NOMO-1 (cell line): ENCODE results near the gene ZNF599.

ENCODE experiments used
- DNase-seq, 2 experiments: peaks; one replicate each; lab custom pipeline; 2025; ENCODE audit not compliant: unreplicated experiment in 2 of 2; lab: John Stamatoyannopoulos, UW

ZNF599 gene

GRCh38 chr19:34744896-34745690, 27.9 kb downstream of the ZNF599 start:
- DNase-seq, result no peak

- DNase-seq, result peak in 1 of 2 experiments; percentile 76
Measured at GRCh38 chr19:34734537-34735103, 38.4 kb downstream of the ZNF599 start.

DNA sequence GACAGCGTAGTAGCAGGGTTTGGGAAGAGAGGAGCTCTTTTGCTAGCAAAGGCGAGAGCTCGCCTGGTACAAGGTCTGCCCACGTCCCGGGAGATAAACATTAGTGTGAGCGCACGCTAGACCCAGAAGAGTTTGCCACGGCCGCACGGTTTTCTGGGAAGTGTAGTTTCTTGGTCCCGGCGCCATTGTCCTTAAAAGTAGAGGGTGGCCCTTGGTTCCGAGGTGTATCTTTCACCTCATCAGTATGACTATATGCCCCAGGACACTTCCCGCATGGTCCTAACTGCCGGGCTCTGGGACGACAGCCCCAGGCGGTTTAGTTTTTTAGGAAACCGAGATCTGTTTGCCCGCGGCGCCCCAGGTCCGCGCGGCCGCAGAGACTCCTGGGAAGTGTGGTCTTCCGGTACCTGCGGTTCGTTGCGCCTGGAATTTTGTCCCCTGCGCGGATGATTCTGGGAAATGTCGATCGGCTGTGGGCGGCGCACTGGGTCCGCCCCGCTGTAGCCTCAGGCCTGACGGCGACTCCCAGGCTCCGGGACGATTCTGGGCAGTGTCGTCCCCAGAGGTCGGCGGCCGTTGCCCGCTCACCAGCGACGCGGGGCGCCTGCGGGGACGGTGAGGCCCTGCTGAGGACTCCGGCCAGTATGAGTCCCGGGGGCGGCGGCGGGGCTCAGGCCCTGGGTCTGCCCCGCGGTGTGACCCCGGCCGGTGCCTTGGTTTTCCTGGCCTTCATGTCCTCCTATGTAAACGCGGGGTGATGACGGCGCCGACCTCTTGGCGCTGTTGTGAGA, 39.1 kb downstream of the ZNF599 start, which contains the start of gene ZNF181:
Gene ZNF181 (plus strand): TSS at position 498 of the 791 bp plus-strand sequence. CDS start 795 bp downstream, outside the sequence.
- DNase-seq, result peak; percentile 89 to 91

DNA sequence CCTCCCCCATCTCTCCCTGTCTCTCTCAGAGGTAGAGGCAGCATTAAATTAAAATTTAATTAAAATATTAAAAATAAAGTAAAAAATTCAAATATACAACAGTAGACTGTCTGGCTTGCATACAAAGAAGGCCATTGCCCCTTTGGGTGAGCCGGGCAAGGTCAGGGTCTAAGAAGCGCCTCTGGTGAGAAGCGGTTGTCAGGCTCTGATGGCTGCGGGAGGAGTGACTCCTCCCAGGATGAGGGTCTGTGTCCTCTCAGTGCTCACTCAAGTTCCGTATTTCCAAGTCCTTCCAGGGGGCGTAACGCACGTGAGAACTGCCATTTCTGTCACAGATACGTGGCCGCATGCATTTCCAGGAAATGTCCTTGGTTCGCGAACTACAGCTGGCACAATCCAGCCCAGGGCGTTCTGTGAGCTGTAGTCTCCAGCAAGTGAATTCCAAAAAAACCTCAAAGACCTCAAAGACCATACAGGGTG, 39.7 kb downstream of the ZNF599 start:
- DNase-seq, result peak; percentile 67 to 80

DNA sequence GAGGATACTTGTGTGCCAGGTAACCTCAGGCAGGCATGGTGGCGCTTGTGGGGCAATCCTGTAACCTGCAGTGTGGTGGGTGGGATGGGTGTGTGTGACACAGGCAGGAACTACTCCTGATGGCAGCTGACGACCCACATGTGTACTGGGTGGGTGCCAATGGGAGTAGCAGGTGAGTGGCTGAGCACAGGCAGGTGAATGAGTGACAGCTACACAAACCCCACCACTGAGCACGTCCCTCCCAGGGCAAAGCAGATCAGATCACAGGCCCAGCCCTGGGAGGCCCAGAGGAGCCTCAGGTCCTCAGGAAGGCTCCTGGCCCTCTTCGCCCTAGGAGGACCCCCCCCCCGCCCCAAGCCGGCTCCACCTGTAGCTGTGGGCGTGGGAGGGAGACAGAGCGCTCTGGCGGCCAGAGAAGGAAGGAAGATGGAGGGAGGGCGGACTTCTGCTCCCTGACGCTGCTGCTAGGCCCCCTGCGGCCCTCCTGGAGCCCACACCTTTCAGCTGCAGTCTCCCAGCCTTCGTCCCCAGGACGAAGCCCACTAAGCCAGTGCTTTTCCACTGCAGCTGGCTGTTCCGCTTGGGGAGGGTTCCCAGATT, 40.3 kb downstream of the ZNF599 start:
- DNase-seq, result no peak

DNA sequence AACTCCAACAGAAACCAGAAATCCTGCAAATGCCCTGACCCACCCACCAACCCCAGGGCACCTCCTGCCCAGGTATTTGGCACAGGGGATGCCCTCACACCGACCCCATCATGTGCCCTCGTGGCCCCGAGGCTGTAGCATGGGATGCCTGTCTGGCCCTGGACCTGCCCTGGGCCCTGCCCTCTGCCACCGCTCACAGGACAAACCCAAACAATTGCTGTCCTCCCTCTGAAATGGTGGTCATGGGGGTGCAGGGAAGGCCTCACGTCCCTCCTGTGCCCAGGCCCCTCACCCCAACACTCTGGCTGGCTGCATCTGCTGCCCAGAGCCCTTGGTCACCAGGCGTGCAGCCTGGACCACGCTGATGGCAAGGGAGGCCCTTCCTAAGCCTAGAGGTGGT, 41.1 kb downstream of the ZNF599 start:
- DNase-seq, result no peak

DNA sequence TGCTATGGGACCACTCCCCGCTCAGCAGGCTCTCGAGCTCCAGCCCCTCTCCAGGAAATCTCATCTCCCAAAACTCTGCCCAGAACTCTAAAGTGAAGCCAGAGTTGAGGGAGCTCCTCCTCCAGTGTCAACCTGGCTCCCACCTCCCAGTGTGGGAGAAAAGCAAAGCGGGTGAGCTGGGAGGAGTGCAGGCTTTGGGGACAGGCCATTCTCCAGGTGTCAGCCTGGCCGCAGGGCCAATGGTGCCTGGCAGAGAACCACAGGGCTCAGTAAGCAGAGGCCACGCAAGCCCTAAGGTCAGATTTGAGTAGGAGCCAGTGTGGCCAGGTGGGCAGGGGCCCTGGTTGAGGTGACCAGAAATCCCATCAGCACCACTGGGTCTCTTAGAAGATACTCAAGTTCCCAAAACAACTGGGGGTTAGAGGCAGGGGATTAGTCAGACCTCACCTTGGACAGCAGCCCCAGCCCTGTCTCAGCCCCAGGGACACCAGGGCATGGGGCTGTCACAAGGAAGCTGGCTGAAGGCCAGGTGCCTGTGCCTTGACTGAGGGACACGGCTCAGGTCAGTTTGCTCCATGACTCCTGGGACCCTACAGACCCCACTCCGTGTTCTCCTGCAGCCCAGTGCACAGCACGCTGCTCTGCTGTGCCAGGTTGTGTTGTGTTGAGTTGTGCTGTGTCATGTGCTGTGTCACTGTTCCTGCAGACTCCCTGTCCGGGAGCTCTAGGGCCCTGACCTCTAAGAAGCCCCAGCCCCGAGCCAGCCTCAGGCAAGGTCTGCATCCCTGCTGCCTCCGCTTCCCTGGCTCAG, 41.8 kb downstream of the ZNF599 start:
- DNase-seq, result no peak

DNA sequence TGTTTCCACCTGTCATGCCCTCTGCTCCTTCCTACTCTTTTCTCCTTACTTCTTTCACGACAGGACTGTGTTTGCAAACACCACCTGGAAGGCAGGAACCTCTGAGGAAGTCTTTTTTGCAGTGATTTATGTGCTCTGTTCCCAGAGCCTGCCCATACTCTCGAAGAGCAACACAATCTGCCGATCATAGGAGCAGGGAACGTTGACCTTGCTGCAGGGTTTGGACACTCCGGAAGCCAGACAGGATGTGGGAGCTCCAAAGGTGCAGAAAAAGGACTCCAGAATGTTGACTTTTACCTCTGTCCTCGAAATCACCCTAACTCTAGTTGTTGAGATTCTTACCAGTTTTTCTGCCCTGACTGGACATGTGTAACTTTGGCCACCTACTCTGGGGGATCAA, 47.6 kb downstream of the ZNF599 start:
- no peak for DNase-seq

DNA sequence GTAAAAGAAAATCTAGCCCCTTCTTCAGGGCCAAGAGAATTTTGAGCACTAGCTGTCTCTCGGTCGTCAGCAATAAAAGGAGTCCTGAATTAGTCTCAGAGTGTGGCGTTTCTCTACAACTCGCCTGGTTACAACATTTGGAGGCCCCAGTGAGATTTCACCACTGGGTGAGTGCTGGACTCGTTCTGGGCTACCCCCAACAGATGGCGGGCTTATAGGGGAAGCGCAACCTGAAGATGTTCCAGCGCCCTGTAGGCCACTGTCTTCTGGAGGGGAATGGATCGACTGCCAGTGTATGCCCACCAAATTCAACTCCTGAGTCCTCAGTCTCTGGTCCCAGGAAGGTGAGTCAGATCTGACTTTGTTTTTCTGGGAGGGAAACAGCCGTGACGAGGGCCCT, 50.7 kb downstream of the ZNF599 start:
- DNase-seq, result no peak

GRCh38 chr19:34715357-34715756, 57.7 kb downstream of the ZNF599 start:
- DNase-seq, result no peak

GRCh38 chr19:34713262-34713637, 59.8 kb downstream of the ZNF599 start:
- DNase-seq, result no peak

DNA sequence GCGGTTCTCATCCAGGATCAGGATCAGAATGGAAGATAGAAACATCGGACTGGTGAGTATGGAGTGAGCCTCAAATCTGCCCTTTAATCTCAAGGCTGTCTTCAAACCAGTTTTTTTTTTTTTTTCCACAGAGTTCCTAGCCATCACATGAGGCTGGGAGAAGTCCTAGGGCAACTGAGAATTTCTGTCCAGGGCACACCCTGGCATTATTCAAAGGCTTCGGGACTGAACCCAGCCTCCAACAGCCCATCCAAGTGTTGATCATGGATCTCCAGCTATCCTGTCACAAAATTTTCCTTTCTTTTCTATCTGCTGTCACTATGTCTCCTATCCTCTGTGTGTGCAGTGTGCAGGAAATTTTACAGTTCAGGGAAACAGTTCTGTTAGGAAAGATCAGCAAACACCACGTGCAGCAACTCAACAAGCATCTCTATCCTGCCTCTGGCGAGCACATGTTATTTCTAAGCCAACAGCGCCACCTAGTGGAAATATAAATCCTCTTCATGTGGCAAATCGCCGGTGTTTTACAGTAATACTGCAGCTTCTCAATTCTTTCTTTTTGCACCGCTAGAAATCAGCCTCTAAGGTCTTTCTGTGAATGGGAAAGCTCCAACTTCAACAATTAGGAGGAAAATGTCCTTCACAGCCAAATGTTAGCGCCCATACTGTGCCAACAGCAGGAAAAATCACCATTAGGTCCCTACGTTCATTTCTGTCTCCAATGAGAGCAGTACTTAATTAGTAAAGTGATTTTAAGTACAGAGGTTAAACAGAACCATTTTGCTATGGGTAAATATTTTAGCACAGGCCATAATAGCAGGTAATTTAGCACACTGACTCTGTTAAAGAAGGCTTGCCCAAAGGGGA, 60.4 kb downstream of the ZNF599 start:
- DNase-seq, result peak; percentile 36 to 68

DNA sequence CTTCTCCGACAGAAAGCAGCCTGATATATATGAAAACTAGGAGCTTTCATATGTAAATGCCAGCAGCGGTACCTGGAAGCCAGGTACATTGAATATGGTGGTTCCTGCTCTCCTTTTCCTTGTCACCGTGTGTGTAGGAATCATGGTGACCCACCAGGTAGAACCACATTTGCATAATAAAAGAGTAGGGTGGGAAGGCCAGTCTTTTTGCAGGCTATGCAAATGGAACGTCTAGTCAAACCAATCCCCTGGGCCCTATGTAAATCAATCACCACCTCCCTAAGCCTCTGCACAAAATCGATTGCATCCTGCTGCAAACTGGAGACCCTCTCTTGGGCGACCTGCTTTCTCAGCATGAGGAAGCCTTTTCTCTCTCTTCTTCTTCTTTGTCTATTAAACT, 61.1 kb downstream of the ZNF599 start:
- DNase-seq, result no peak
